Mesenteric fat pad (tissue), 1 donor: ENCODE results near the gene DNAL1. TPM values are rescaled to one million over a fixed set of nuclear protein-coding genes. Genes with fewer than 3 reads are reported as not detected.

ENCODE experiments used
- DNase-seq: peaks from one replicate; pipeline ENCODE4 v3.0.0-alpha.2; 2020; ENCODE audit warnings: low spot score
- total RNA-seq: library from RNA; stranded (reverse); fragmentation: NEBNext Ultra II Directional; extraction: Animal tissue kit (Norgen Biotek cat#: 25700); gene quantifications from one replicate; pipeline ENCODE4 v1.2.1, GENCODE V29; 2021
- donor health status: DM: yes; HTN: yes; CAD: no.

Gene DNAL1
- total RNA-seq, 1 donor from 2014 or later: 19.5 TPM

GRCh38 chr14:73722581-73722980, 77.8 kb downstream of the DNAL1 start:
- DNase-seq: peak; percentile 49

DNA sequence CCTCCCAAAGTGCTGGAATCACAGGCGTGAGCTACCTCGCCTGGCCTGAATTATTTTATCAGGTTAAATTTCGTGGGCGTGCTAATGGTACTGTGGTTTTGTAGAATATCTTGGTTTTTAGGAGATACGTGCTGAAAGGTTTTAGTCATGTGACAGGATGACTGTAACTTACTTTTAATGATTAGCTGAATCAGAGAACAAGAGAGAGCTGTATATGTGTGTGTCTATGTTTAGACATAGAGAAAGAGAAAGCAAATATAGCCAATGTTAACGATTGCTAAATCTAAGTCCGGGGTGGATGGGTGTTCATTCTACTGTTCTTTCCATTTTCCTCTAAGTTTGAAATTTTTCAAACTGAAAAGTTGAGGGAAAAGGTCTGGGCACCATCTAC, 78.6 kb downstream of the DNAL1 start:
- no peak for DNase-seq

DNA sequence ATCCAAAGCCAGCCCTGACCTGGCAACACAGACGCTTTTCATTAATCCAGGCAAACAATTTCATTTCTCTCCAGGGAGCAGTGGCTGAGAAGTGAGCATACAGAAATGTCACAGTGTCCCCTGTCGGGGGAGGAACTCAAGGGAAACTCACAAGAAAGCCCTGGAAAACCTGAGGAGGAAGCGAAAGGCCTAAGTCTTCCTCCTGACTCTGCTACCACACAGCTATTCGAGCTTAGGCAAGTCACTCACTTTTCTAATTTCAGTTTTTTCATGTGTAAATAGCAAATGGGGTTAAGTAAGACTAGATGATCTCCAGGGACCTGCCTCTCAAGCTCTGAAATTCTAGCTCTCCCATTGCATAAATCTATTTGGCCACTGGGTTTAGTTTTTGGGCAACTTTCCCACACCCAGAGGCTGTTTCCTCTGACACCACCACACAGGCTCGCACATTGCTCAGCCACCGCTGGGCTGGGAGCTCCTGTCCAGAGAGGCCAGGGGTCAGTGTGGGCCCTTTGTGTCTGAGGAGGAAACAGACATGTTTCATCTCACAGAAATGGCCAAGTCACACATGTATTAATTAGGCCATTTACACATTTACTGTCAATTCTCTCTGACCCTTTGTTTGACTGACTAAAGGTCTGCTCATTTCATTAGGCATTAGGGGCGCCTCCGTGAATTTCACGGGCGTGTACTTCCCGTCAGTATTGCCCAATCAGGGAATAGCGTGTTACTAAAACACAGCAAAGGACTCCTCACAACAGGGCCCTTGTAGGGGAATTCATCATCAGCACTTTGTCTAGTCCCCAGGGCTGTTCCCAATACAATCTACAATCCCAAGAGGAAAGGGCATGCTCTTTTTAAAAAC, 79.2 kb downstream of the DNAL1 start:
- DNase-seq: peak; percentile 91

GRCh38 chr14:73724696-73725095, 79.9 kb downstream of the DNAL1 start:
- DNase-seq: no peak

DNA sequence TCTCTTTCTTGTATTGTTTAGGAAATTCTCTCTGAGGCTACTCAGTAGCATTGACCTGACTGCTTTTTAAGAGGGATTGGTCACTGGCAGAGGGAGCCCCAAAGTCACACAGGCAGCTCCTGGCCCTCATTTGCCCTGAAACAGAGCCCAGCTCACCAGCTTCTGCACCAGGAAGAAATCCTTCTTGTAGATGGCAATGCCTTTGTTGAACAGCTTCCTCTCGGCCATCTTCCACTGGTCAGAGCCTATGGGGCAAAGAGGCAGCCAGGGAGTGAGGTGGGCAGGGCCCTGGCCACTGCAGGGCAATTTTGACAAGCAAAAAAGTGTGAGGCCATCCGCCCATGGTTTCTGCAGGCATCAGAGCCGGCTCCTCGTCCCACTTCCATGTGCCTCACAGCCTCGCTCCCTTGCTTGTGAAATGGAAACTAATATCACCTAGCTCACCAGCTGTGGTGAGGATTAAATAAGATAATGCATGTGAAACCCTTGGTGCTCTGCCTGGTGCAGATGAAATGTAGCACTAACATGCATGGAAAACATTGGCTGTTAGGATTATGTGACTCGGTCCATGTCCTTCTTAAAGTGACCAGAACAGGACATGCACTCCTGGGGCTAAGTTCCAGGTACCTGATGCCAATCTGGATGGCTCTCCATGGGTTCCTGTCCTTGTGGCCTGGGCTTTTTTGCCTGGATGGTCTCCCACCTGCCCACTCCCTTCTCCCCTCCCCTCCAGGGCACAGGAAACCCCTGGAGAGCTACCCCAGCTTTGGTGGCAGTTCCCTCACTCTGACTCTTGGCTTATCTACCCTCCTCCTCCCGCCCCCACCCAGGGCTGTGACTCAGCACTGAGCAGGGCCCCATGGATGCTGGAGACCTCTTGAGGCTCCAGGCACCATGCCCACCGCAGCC, 80.6 kb downstream of the DNAL1 start:
- peak; percentile 72 for DNase-seq

DNA sequence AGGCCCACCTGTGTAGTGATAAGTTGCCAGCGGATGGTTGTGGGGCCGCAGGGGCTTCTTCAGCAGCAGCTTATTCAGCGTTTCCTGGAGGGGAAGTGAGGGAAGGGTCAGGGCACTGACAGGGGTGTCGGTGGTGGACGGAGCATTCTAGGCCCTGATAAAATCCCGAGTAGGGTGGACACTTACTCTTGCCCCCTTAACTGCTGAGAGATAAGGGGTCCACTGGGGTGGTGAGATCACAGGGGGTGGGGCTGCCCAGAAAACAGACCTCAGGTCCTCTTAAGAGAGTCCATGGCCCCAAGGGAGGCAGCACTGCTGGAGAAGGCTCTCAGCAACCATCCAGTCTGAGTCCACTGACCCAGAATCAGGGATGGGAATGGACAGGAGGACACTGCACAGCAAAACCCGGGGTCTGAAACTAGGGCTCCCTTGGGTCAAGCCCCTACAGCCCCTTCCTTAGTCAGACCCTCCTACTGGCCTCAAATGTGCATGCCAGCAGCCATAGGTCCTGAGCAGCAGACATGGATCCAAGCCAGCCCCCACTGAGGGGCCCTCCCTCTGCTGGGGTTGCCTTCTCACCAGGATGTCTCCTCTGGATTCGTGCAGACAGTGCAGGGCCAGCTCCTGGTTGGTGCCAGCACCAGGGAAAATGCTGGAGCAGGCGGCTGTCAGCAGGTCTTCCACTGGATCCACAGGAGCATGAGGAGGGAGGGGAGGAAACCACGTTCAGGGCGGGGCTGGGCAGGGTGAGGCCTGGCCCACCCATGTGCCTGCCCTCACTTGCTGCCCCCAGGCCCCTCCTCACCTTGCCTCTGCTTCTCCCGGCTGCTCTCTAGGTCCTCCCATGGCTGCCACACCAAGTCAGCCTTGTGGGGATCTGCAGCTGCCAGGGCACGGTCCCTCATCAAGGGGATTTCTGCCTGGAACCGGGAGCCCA, 81.5 kb downstream of the DNAL1 start:
- DNase-seq: peak; percentile 82

DNA sequence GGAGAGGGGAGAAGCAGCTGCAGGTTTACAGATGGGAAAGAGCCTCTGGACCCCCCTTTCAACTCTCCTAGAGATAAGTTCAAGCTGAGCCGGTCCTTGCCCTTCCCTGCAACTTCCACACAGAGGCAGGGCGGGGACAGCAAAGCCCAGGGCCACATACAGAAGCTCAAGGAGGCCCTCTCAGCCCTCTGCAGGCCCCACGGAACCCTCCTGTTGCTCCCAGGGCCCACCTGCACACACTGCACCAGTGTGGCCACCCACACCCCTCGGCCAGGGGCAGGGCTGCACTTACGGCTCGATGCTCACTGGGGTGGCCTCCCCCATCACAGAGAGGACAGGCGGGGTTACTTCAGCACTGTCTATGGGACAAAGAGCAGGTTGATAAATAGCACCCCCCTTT, 82.4 kb downstream of the DNAL1 start:
- peak; percentile 73 for DNase-seq

DNA sequence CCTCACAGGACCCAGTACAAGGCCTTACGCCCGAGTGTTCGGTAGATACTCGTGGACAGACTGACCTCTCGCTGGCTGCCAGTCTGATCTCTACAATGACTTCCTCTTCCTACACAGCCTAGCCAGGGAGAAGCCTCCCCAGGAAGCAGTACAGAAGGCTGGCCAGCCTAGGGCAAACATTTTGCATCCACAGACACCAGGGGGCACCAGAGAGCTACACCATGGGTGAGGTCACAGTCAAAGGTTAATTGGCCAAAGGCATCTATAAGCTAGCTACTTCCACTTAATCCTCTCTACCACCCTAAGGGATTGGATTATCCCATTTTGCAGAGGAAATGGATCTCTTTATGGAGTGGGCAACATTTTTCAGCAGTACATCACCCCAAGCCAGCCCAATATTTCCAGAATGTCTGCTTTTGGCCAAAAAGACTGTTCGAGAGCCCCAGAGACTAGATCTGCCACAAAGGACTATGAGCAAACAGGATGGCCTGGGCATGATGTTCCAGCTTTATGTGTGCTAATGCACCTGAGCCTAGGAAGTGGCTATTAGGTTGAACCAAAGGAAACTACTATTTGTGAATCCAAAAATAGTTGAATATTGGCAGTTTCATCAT, 84.0 kb downstream of the DNAL1 start:
- peak; percentile 95 for DNase-seq

DNA sequence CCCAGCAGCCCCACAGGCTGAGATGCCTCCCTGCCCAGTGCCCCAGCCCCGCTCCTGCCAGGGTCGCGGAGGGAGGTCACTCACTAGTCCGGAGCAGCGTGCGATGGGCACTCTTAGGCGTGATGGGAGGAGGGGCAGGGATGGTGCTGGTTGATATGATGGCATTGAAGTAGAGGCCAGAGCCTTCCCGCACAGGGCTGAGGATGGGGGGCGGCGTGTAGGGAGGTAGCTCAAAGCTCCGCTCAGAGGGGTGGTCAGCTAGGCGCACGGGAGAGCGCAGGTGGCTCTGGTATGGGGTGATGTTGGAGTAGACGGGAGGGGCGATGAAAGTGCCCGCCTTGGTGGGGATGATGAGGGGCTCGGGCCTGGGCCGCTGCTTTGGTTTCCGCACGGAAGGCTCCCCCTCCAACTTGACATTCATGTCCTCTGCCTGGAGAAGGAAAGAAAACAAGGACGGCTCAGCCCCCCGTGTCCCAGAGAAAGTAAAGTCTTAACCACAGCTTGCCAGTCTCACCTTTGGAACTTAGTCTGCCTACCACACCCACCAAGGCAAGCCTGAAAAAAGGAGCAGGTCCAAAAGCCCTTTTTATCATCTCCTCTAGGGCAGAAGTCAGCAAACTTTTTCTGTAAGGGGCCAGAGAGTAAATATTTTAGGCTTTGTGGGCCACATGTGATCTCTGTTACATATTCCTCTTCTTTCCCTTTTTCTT, 84.9 kb downstream of the DNAL1 start:
- peak; percentile 88 for DNase-seq

GRCh38 chr14:73731111-73731510, 86.3 kb downstream of the DNAL1 start:
- DNase-seq: peak; percentile 1

GRCh38 chr14:73732006-73732405, 87.2 kb downstream of the DNAL1 start:
- DNase-seq: peak; percentile 4

GRCh38 chr14:73736842-73737241, 92.1 kb downstream of the DNAL1 start:
- DNase-seq: no peak

GRCh38 chr14:73738518-73739173, 93.9 kb downstream of the DNAL1 start:
- no peak for DNase-seq

DNA sequence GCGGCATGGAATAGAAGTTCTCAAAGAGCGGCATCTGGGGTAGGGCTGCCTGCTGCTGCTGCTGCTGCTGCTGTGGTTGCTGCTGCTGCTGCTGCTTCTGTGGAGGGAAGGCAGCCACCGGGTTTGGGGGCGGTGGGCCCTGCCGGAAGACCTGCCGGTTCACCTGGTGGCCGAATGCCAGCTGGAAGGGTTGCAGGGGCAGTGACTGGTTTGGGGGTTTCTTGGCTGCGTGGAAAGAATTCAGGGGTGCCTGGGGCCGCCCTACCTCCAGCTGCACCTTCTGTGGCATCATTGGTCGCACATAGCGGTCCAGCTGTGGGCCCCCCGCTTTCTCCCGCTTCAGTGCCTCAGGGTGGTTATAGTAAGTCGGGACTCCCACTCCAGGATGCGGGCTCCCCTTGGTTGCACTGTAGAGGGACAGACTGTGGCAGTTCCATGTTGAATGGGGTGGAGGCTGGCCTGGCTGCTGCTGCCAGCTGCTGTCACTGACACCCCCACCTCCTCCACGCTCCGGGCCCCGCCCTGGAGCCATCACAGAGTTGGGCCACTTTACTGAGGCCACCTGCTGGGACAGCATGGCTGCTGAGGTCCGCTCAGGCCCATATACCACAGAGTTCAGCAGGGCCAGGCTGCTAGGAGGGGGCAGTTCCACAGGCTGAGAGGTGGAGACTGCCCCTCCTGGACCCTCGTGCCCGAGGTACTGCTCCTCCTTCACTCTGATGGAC, 94.5 kb downstream of the DNAL1 start:
- DNase-seq: no peak

DNA sequence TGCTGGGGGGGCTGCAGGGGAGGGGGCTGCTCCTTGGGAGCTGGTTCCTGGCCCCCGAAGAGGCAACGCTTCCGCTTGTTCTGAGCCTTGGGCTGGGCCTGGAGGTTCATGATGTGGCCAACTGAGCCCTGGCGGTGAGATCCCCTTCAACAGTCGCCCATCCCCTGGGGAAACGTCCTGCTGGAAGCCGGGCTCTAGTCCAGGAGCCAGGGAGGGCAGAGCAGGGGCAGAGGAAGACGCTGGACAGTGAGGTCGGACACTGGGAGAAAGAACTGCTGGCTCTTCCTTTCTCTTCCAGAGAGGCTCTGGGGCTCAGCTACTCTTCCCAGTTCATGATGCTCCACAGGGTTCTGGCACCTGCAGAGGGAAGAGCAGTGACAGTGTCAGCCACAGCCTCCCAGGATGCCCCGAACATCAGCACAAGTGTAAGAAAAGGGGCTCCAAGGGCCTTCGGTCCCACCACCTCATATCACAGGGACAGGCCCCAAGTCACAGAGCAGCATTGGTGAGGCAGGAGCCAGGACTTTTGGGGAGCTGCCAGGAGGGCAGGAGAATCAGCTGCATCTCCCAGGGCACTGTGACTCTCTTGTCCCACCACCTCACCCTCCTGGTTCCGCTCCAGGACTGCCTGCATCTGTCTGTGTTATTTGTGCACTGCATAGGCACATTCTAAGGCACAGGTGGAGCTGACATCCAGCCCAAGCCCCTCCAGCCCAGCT, 95.3 kb downstream of the DNAL1 start:
- no peak for DNase-seq

DNA sequence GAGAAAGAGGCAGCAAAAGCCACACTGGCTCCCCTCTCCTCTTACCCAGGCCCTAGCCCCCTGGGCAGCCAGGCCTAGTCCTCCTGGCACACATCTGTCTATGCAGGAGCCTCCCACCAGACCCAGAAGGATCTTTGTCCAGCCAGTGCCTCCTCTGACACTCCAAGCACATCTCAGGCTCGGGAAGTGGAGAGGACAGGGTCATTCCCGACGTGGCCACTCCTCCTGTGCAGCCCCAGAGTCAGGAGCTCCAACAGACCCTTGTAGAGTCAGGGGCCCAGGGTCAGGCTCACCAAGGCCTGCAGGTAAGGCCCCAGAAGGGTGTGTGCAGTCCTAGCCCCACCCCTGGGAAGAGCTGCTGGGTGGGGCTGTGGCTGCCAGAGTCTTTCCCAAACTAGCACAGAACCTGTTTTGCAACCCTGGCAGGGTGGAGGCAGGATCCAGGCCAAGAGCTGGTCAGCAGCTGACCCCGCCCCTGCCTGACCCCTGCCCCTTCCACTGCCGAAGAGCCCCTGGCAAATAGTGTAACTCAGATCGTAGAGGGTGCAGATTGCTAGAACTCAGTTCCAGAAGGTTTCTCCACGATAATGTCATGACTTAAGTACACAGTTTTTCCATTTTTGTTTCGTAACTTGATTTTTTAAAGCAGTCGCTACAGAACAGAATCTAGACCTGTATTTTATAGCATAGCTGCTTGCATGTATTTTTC, 96.0 kb downstream of the DNAL1 start:
- DNase-seq: no peak

DNA sequence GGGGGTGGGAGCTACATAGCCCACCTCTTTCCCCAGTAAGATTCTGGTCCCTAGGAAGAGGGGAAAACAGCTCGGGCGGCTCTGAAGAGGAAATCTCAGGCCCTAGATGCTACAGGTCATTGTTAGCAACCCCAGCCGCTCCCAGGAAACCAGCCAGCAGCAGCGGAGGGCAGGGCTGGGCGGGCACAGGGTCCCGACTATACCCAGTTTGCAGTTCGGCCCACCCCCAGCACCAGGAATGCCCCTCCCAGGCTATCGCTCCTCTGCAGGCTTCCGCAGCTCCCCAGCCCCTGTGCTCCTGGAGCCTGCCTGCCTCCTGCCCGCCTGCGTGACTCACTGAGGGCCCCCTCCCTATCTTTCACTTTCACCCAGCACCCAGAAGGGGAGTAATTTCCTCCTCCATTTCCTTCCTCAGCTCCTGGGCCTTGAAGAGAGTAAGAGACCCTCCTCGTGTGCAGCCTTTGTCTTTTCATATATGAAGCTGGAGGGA, 96.6 kb downstream of the DNAL1 start:
- no peak for DNase-seq
